HG02678 (cell line): Measurements from ENCODE around the gene PYDC2.
"Not testable (repeated sequence)": the region's sequence is repeated elsewhere in the genome, so short reads cannot be mapped to it uniquely, and the experiment has no call there.

Experiments
- ATAC-seq: cut with Tn5 transposase; IDR thresholded peaks from one replicate; pipeline ENCODE4 v1.9.1; 2021; ENCODE audit warnings: mild to moderate bottlenecking, moderate library complexity; ENCODE audit not compliant: unreplicated experiment

The PYDC2 gene

GRCh38 chr3:191460360-191460759 lies 603 bp upstream of the PYDC2 start:
- ATAC-seq, result no peak

- no peak for ATAC-seq
These were observed 9.1 kb downstream of the PYDC2 start for GRCh38 chr3:191470080-191470479.

- no peak for ATAC-seq
These were observed 9.6 kb downstream of the PYDC2 start for GRCh38 chr3:191470545-191470944.

GRCh38 chr3:191473661-191474198 lies 12.8 kb downstream of the PYDC2 start:
- ATAC-seq, result no peak

- no peak for ATAC-seq
These were observed 15.3 kb downstream of the PYDC2 start for GRCh38 chr3:191476066-191476772.

DNA sequence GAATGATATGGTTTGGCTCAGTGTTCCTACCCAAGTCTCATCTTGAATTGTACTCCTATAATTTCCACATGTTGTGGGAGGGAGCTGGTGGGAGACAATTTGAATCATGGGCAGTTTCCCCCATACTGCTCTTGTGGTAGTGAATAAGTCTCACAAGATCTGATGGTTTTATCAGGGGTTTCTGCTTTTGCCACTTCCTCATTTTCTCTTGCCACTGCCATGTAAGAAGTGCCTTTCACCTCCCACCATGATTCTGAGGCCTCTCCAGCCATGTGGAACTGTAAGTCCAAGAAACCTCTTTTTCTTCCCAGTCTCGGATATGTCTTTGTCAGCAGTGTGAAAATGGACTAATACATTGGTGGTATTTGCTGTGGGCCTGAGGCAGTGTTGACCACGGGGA lies 23.0 kb downstream of the PYDC2 start:
- ATAC-seq, result not testable (repeated sequence)

DNA sequence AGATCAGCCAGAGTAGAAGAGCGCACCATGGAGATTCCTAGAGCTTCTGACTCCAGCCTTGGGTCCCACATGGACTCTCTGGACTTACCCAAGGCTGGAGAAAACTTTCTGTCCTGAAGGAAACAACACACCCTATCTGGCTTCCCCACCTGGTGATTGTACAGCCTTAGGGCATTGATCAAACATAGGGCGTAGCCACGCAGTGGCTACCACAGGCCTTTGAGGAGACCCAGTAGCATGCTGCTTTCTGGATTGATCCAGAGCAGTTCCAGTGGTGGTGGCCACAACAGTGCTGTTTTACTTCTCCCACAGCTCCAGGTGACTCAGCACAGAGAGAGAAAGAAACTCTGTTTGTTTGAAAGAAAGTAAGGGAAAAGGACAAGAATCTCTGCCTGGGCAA lies 23.5 kb downstream of the PYDC2 start:
- ATAC-seq, result no peak

DNA sequence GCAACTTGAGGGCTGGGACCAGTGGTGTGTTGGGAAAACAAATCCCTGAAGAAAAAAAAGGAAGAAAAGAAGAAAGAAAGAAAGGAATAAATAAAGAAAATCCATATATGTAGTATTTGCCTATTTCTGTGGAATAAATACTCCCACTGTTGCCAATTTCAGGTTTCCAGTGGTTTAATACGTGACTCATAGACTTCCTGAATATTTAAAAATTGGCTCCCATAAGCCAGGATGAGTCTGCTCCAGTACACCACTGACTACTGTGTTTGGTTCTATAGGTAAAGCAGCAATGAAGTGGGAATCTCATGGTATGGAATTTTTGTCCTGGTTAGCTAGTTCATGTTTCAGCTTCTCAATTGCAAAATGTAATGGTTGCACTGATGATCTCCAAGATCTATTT lies 31.6 kb downstream of the PYDC2 start:
- ATAC-seq, result no peak

- ATAC-seq, result no peak
These were observed 32.4 kb downstream of the PYDC2 start for GRCh38 chr3:191493336-191493735.

DNA sequence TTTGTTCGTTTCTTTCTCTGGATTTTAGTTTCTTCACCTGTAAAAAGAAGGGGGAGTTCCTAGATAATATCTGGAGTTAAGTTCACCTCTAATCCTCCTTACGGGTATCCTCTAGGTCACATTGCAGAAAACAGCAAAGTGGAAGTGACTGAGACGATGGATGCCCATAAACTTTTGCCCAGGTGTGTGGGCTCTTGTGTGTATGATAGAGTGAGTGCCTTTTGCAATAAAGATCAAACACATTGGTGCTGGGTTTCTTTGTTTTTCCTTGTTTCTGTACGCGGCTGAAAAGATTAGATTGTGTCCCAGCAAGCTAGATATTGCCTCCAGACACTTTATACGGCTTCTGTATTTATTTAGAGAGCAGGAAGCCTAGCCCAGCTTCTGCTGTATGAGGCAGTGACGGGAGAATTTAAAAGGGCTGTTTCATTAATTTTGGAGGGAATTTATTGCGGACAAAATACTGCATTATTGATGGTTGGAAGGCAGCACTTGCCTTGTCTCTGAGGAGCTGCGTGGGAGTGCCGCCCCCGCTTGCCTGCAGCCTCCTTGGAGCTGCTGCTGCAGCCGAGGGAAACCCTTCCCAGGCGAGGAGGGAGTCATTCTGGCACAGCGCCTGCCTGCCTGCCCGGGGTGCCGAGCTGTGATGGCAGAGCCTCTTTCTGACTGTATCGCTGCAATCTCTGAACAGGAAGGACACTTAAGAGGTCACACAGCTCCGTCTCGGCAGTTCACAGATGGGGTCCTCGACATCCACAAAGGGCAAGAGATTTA lies 38.5 kb downstream of the PYDC2 start:
- ATAC-seq, result no peak

- ATAC-seq, result no peak
These were observed 39.9 kb downstream of the PYDC2 start for GRCh38 chr3:191500892-191501291.

DNA sequence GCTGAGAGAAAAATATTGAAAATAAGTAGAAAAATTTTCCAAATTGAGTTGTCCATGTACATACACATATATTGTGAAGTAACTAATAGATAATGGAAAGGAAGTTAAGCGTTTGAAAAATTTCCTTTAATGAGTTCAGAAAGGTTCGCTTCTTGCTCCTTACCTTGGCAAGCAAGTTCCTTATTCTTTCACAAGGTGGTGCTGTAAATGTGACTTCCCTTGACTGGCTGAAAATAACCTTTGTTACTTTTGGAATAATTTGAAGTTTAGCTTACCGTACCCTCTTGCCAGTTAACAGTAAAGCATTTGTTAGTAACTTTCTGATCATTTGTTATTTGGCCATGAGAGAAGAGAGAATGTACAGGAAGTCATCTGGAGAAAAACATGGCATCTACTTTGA lies 41.6 kb downstream of the PYDC2 start:
- ATAC-seq, result no peak

GRCh38 chr3:191509078-191509477 lies 48.1 kb downstream of the PYDC2 start:
- no peak for ATAC-seq
